GM23338 (cell line): ENCODE measurements around the gene NBEAL2. TPM values are rescaled to one million over a fixed set of nuclear protein-coding genes. Genes with fewer than 3 reads are reported as not detected.

Experiments
- ATAC-seq: fragments of 200-7000 bp; cut with Tn5 transposase; 3 replicates; pipeline ENCODE4 v1.9.1; 2020
- DNase-seq: peaks from one replicate; pipeline ENCODE4 v3.0.0-alpha.2; 2015; ENCODE audit warnings: low spot score
- H2AFZ ChIP-seq: fragments of 200-600 bp; sonication (generic); 2 replicates; pipeline ENCODE4 v1.8.0; 2016; ENCODE audit warnings: antibody characterized with exemption, mild to moderate bottlenecking, moderate library complexity
- H3F3A ChIP-seq: fragments of 200-600 bp; sonication (generic); replicated peaks from 2 replicates; pipeline ENCODE4 v1.8.0; 2017; ENCODE audit warnings: antibody characterized with exemption, mixed run types, low read depth
- H3K27ac ChIP-seq: fragments of 200-600 bp; sonication (generic); 2 replicates; pipeline ENCODE4 v1.6.1; 2016; ENCODE audit warnings: low read depth
- H3K27me3 ChIP-seq: fragments of 200-600 bp; sonication (generic); 2 replicates; pipeline ENCODE4 v1.8.0; 2016; ENCODE audit warnings: mild to moderate bottlenecking, mixed run types, moderate library complexity; ENCODE audit not compliant: insufficient read depth
- H3K36me3 ChIP-seq: fragments of 200-600 bp; sonication (generic); 2 replicates; pipeline ENCODE4 v1.8.0; 2016; ENCODE audit warnings: mild to moderate bottlenecking; ENCODE audit not compliant: insufficient read depth
- H3K4me1 ChIP-seq: fragments of 200-600 bp; sonication (generic); 2 replicates; pipeline ENCODE4 v1.8.0; 2016; ENCODE audit warnings: mild to moderate bottlenecking, moderate library complexity; ENCODE audit not compliant: insufficient read depth
- H3K4me2 ChIP-seq: fragments of 200-600 bp; sonication (generic); 2 replicates; pipeline ENCODE4 v1.7.1; 2017; ENCODE audit warnings: mixed run types
- H3K4me3 ChIP-seq: fragments of 200-600 bp; sonication (generic); 2 replicates; pipeline ENCODE4 v1.6.1; 2016; ENCODE audit warnings: mixed run types
- H3K79me2 ChIP-seq: fragments of 200-600 bp; sonication (generic); replicated peaks from 2 replicates; pipeline ENCODE4 v1.8.0; 2017; ENCODE audit warnings: mild to moderate bottlenecking; ENCODE audit not compliant: insufficient read depth
- H3K9me2 ChIP-seq: fragments of 200-600 bp; sonication (generic); 2 replicates; pipeline ENCODE4 v1.8.0; 2017; ENCODE audit not compliant: insufficient read depth
- H4K20me1 ChIP-seq: fragments of 200-600 bp; sonication (generic); replicated peaks from 2 replicates; pipeline ENCODE4 v1.8.0; 2017; ENCODE audit warnings: mild to moderate bottlenecking; ENCODE audit not compliant: insufficient read depth
- H3K27ac Mint-ChIP-seq: 2 replicates; pipeline ENCODE4 v1.8.0; 2020; ENCODE audit warnings: inconsistent platforms, mild to moderate bottlenecking, moderate library complexity, mixed read lengths
- H3K27me3 Mint-ChIP-seq: 3 replicates; pipeline ENCODE4 v1.8.0; 2022; ENCODE audit warnings: low read depth, mild to moderate bottlenecking, moderate library complexity, mixed read lengths, inconsistent platforms; ENCODE audit not compliant: insufficient read depth, poor library complexity
- H3K36me3 Mint-ChIP-seq: 3 replicates; pipeline ENCODE4 v1.8.0; 2021; ENCODE audit warnings: low read depth, mild to moderate bottlenecking, inconsistent platforms, moderate library complexity, mixed read lengths
- H3K4me1 Mint-ChIP-seq: 3 replicates; pipeline ENCODE4 v1.8.0; 2020; ENCODE audit warnings: mild to moderate bottlenecking, inconsistent platforms, mixed read lengths
- H3K4me3 Mint-ChIP-seq: 3 replicates; pipeline ENCODE4 v1.8.0; 2021; ENCODE audit warnings: moderate library complexity, mild to moderate bottlenecking, inconsistent platforms, mixed read lengths
- H3K9me3 Mint-ChIP-seq: 3 replicates; pipeline ENCODE4 v1.8.0; 2020; ENCODE audit warnings: moderate library complexity, mild to moderate bottlenecking, inconsistent platforms, mixed read lengths
- CREB1 ChIP-seq: fragments of 250-450 bp; sonication (Bioruptor Pico); IDR thresholded peaks from 2 replicates; pipeline ENCODE4 v1.5.0; 2020; ENCODE audit warnings: low read depth, mild to moderate bottlenecking, moderate library complexity
- CTCF ChIP-seq, 2 experiments: fragments of 200-600 bp in 1 of 2; sonication (generic) in 1 of 2; conservative IDR thresholded peaks; 2 replicates each; pipeline versions ENCODE4 v1.5.1 to v1.6.1; 2016 to 2017; ENCODE audit warnings: antibody characterized with exemption in 2 of 2, low read depth in 2 of 2, mild to moderate bottlenecking in 2 of 2, moderate library complexity in 1 of 2
- ETS1 ChIP-seq: IDR thresholded peaks from 2 replicates; pipeline ENCODE4 v1.6.1; 2016; ENCODE audit warnings: antibody characterized with exemption
- EZH2 ChIP-seq: fragments of 200-600 bp; sonication (generic); IDR thresholded peaks from one replicate; pipeline ENCODE4 v1.8.0; 2017; ENCODE audit warnings: antibody characterized with exemption, mild to moderate bottlenecking, low read depth; ENCODE audit not compliant: unreplicated experiment
- EZH2phosphoT487 ChIP-seq: fragments of 200-600 bp; sonication (generic); IDR thresholded peaks from one replicate; pipeline ENCODE4 v1.8.1; 2018; ENCODE audit warnings: antibody characterized with exemption; ENCODE audit not compliant: unreplicated experiment
- JUNB ChIP-seq: IDR thresholded peaks from one replicate; pipeline ENCODE4 v1.6.1; 2016; ENCODE audit warnings: antibody characterized with exemption; ENCODE audit not compliant: unreplicated experiment
- NANOG ChIP-seq: IDR thresholded peaks from 2 replicates; pipeline ENCODE4 v1.6.1; 2016; ENCODE audit warnings: antibody characterized with exemption, borderline replicate concordance
- POLR2AphosphoS5 ChIP-seq: IDR thresholded peaks from 2 replicates; pipeline ENCODE4 v1.6.1; 2016; ENCODE audit warnings: antibody characterized with exemption, low read depth
- REST ChIP-seq: IDR thresholded peaks from one replicate; pipeline ENCODE4 v1.6.1; 2018; ENCODE audit warnings: antibody characterized with exemption; ENCODE audit not compliant: unreplicated experiment
- STAT1 ChIP-seq: IDR thresholded peaks from one replicate; pipeline ENCODE4 v1.6.1; 2016; ENCODE audit warnings: antibody characterized with exemption; ENCODE audit not compliant: unreplicated experiment
- ZNF114 ChIP-seq: fragments of 250-450 bp; sonication (Bioruptor Pico); IDR thresholded peaks from 2 replicates; pipeline ENCODE4 v1.5.0; 2020; ENCODE audit warnings: mild to moderate bottlenecking, moderate library complexity
- ZNF331 ChIP-seq: fragments of 250-450 bp; sonication (Bioruptor Pico); IDR thresholded peaks from 2 replicates; pipeline ENCODE4 v1.5.0; 2020; ENCODE audit warnings: low read depth, mild to moderate bottlenecking, moderate library complexity
- ZNF462 ChIP-seq: fragments of 250-450 bp; sonication (Bioruptor Pico); IDR thresholded peaks from 2 replicates; pipeline ENCODE4 v1.5.0; 2020; ENCODE audit warnings: mild to moderate bottlenecking, moderate library complexity
- polyA plus RNA-seq: library from polyadenylated mRNA; unstranded; fragments of >200 nt; fragmentation: Nextera tagmentation; extraction: Ambion mirVana; gene quantifications from 2 replicates; pipeline ENCODE4 v1.2.1, GENCODE V29; 2016
- total RNA-seq: library from RNA; depleted of rRNA; stranded (reverse); fragments of >200 nt; shearing (Covaris generic); gene quantifications from 2 replicates; pipeline ENCODE4 v1.2.3, GENCODE V29; 2014

Gene NBEAL2
- total and polyA plus RNA-seq, 2 experiments from 2014 or later, result 13.5 to 79.9 TPM

- no peaks in the 10 kb centered on the region for H3K27me3 Mint-ChIP-seq
- H3K36me3 Mint-ChIP-seq, result peaks cover 57% of the 10 kb centered on the region
- H3K27ac Mint-ChIP-seq, result no peak overlapping the region
Measured at GRCh38 chr3:47042231-47042791, 62.8 kb downstream of the NBEAL2 start.

More at GRCh38 chr3:47042231-47042791, 62.8 kb downstream of the NBEAL2 start:
- H2AFZ ChIP-seq, result no peak overlapping the region
- no peaks in the 10 kb centered on the region for H3F3A ChIP-seq
- ATAC-seq (no peak), DNase-seq (no peak)
- H3K9me2 ChIP-seq, result no peaks in the 10 kb centered on the region
- no peaks in the 10 kb centered on the region for H3K4me1 Mint-ChIP-seq
- no peak overlapping the region for H3K27ac ChIP-seq
- H3K27me3 ChIP-seq, result no peaks in the 10 kb centered on the region
- H3K4me3 ChIP-seq, result no peak overlapping the region
- H3K4me2 ChIP-seq, result no peak overlapping the region
- H3K4me3 Mint-ChIP-seq, result no peak overlapping the region
- H3K79me2 ChIP-seq, result no peaks in the 10 kb centered on the region; the same call in 1 of the 2 replicates
- H4K20me1 ChIP-seq, result peaks cover 6% of the 10 kb centered on the region; the same call in 1 of the 2 replicates
- 0 out of 3 replicates have a peak, but pooled peaks cover 2% of the 10 kb centered on the region for H3K9me3 Mint-ChIP-seq
- peaks cover 23% of the 10 kb centered on the region for H3K36me3 ChIP-seq
- no peaks in the 10 kb centered on the region for H3K4me1 ChIP-seq
- TF ChIP-seq POLR2AphosphoS5, result no peak
- TF ChIP-seq ZNF331, result no peak
- TF ChIP-seq EZH2phosphoT487, result no peak
- TF ChIP-seq STAT1, result no peak
- TF ChIP-seq CTCF (conservative IDR thresholded peaks at IDR 0.05; ENCODE audit: low read depth in 2 of 2), result no peak
- TF ChIP-seq ETS1, result no peak
- no peak for TF ChIP-seq ZNF462 (CRISPR knock-in tag)
- no peak for TF ChIP-seq REST
- TF ChIP-seq CREB1 (CRISPR knock-in tag), result no peak
- TF ChIP-seq NANOG, result no peak
- TF ChIP-seq JUNB, result no peak
- TF ChIP-seq EZH2, result no peak
- TF ChIP-seq ZNF114, result no peak
